ENCODE results near the gene MEF2D.
A peak's percentile ranks its signal among the peaks of the same experiment; 100 is the strongest.

The MEF2D gene

GRCh38 chr1:156500793-156501506 lies 375 bp upstream of the MEF2D start:
- peak; percentile 97 for DNase-seq (ENCODE audit: low spot score)

GRCh38 chr1:156499842-156500542 lies 583 bp downstream of the MEF2D start:
- peak; percentile 66 for DNase-seq (ENCODE audit: low spot score)

GRCh38 chr1:156499194-156499841 lies 1.3 kb downstream of the MEF2D start:
- no peak for DNase-seq (ENCODE audit: low spot score)

- DNase-seq (ENCODE audit: low spot score): no peak
Observed at GRCh38 chr1:156498432-156499193, 2.0 kb downstream of the MEF2D start.

GRCh38 chr1:156497743-156498431 lies 2.7 kb downstream of the MEF2D start:
- no peak for DNase-seq (ENCODE audit: low spot score)

GRCh38 chr1:156497078-156497742 lies 3.4 kb downstream of the MEF2D start:
- DNase-seq (ENCODE audit: low spot score): no peak

- no peak for DNase-seq (ENCODE audit: low spot score)
Observed at GRCh38 chr1:156496211-156496761, 4.3 kb downstream of the MEF2D start.

- no peak for DNase-seq (ENCODE audit: low spot score)
Observed at GRCh38 chr1:156495401-156496140, 5.0 kb downstream of the MEF2D start.

- DNase-seq (ENCODE audit: low spot score): no peak
Observed at GRCh38 chr1:156494309-156494895, 6.2 kb downstream of the MEF2D start.

GRCh38 chr1:156493742-156494141 lies 6.8 kb downstream of the MEF2D start:
- no peak for DNase-seq (ENCODE audit: low spot score)

- DNase-seq (ENCODE audit: low spot score): no peak
Observed at GRCh38 chr1:156493154-156493631, 7.4 kb downstream of the MEF2D start.

GRCh38 chr1:156492591-156493080 lies 7.9 kb downstream of the MEF2D start:
- no peak for DNase-seq (ENCODE audit: low spot score)

- no peak for DNase-seq (ENCODE audit: low spot score)
Observed at GRCh38 chr1:156492013-156492590, 8.5 kb downstream of the MEF2D start.

GRCh38 chr1:156491151-156491949 lies 9.2 kb downstream of the MEF2D start:
- no peak for DNase-seq (ENCODE audit: low spot score)

- no peak for DNase-seq (ENCODE audit: low spot score)
Observed at GRCh38 chr1:156490401-156491032, 10.1 kb downstream of the MEF2D start.

- DNase-seq (ENCODE audit: low spot score): no peak
Observed at GRCh38 chr1:156489935-156490293, 10.7 kb downstream of the MEF2D start.

GRCh38 chr1:156489166-156489934 lies 11.2 kb downstream of the MEF2D start:
- peak; percentile 84 for DNase-seq (ENCODE audit: low spot score)

Measured in SK-N-DZ (cell line).